ENCODE measurements around the gene KCNMA1.

Gene KCNMA1

DNA sequence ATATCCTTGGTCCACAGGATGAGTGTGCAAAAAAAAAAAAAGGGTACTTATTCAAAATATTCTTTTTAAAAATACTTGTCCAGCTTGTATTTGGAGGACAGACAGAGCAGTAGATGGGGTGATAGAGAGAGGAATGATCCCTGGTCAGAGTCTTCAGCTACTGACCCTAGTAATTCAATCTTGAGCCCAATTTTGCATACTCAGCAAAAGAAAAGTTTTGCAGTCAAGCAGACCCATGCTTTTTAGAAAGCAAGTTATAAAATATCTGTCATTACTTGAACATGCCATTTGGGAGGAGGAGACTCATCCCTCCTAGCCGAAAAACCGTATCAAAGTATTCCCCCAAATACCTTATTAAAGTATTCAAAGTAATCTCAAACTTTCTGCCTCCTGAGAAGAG lies 585.0 kb downstream of the KCNMA1 start:
- in situ Hi-C loops (cut with HindIII; ENCODE audit: low sequenced_read_pairs): no loop called here

DNA sequence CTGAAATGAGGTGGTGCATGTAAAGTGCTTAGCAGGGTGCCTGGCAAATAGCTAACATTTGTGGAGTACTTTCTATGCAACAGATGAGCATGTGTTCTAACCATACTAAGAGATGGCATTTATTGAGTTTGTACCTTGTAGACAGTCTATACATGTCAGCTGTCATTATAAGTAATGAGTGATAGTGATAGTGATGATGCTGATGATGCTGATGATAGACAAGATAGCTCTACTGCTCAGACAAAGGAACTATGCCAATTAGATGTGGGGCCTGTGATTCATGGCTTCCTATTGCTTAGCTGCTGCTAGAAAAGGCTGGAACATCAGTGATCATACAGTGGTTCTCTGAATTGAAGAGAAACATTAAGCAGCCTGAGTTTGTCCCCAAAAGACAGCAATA lies 585.8 kb downstream of the KCNMA1 start:
- in situ Hi-C loops (cut with HindIII; ENCODE audit: low sequenced_read_pairs): no loop called here

DNA sequence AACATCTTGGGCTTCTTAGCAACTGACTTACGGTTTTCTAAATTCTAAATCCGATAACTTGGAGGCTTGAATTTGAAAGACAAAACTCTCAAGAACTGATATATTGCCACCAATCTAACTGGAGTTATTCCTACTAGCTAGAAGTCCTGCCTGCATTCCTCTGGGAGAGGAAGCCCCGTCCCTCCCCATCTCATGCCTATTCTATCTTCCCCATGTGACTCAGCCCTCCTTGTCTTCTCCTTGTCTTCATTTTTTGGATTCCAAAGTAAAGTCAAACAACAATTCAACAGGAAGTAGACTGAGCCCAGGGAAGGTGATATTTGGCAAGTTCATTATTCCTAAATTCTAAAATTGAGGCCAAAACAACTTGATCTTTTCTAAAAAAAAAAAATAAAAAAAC lies 587.7 kb downstream of the KCNMA1 start:
- in situ Hi-C loops (cut with HindIII; ENCODE audit: low sequenced_read_pairs): no loop called here

DNA sequence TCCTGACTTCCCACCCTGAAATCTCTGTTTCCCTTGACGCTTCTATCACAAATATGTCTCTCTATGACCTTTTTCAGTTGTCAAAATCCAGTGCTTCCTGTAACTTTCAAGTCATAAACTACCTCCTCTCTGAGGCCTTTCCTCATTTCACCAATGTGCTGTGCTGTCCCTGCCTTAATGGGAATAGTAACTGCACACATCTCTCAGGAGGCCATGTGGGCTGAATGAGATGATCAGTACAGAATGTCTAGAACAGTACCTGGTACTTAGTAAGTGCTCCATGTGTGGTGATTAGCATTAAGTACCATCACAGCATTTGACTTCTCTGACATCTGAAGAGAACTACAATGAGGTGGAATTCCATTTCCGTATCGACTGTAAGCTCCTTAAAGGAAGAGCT lies 588.5 kb downstream of the KCNMA1 start:
- in situ Hi-C loops (cut with HindIII; ENCODE audit: low sequenced_read_pairs): no loop called here

DNA sequence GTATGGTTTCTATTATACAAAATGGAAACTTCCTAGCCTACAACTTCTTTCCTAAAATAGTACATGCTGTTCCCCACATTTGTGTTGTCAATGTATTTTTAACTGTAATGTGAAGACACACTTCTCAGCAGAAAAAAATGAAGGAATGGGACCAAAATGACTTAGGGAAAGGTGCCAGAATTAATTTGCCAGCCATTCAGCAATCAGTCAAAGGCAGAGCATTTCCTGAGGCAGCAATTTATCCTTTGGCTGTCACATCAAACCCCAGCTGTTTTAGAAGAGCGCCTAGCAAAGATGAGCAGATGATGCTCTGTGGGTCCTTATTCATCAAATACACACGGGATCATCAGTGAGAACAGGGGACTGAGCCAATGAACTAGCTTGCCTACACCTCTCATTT lies 592.5 kb downstream of the KCNMA1 start:
- in situ Hi-C loops (cut with HindIII; ENCODE audit: low sequenced_read_pairs): no loop called here

DNA sequence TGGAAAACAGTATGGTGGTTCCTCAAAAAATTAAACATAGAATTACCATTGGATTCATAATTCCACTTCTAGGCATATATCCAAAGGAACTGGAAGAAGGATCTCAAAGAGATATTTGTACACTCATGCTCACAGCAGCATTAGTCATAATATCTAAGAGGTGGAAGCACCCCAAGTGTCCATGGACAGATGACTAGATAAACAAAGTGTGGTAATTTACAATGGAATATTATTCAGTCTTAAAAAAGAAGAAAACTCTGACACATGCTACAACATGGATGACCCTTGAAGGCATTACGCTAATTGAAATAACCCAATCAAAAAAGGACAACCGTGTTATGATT lies 594.2 kb downstream of the KCNMA1 start:
- in situ Hi-C loops (cut with HindIII; ENCODE audit: low sequenced_read_pairs): no loop called here

DNA sequence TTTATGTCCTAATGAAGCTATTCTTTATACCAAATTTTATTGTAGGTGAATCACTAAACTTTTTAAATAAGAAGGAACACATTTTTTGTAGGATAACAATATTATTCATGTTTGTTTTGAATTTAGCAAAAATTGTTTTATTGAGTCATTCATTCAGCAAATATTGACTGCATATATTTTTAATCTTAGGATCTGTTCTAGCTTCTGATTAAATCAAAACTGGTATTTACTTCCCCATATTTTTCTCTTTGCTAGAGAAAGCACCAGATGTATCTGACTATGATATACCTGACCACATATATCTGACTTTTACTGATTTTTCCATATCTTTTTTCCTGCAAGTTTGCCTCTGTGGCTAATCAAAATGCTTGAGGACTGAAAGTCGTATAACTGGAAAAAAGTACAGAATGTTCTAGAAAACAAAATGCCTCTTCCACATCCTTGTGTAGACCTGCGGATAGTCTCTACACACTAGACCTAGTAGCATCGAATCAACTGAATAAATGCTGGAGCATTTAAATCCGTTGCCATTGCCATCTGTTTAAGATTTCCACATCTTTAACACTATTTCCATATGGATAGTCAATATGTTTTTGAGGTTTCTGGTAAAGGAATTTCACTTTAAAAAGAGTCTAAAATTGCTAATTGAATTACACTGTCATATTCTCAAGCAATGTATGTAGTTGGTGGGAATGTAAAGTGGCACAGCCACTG lies 594.7 kb downstream of the KCNMA1 start:
- in situ Hi-C loops (cut with HindIII; ENCODE audit: low sequenced_read_pairs): no loop called here

DNA sequence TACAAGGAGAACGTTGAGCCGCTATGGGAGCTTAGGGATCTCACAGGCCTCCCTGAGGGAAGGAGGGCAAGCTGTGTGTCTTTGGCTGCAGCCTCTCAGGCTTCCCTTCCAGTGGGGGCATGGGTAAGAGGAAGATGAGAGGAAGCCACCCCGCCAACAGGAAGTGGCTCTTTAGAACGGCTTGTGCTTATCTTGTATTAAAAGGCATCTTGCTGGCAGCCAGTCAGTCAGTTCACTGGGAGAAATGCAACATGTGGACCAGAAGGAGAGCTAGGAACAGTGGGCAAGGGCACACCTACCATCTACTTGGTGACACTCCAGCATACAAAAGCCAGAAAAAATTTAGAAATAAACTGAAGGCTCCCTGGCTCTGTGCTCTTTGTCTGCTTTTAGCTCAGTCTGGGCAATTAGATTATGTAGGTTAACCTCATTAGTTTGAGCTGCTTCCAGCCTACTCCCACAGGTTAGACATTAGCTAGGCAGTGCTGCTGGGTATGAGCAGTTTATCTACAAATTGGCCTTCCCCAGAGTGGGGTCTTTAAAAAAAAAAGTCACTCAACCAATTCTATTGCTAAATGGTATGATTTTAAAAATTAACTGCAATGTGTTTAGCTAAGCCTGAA lies 595.9 kb downstream of the KCNMA1 start:
- in situ Hi-C loops (cut with HindIII; ENCODE audit: low sequenced_read_pairs): no loop called here

DNA sequence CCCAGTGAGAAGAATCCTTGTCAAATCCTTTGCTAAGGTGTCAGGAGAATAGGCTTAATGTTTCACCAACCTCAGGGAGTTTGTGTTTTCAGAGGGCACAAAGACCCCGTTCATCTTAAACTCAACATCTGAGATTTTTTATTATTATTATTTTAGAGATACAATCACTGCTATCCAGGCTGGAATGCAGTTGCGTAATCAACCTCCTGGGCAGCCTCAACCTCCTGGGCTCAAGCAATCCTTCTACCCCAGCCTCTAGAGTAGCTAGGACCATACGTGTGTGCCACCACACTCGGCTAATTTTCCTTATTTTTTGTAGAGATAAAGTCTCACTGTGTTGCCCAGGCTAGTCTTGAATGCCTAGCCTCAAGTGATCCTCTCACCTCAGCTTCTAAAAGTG lies 599.2 kb downstream of the KCNMA1 start:
- in situ Hi-C loops (cut with HindIII; ENCODE audit: low sequenced_read_pairs): no loop called here

DNA sequence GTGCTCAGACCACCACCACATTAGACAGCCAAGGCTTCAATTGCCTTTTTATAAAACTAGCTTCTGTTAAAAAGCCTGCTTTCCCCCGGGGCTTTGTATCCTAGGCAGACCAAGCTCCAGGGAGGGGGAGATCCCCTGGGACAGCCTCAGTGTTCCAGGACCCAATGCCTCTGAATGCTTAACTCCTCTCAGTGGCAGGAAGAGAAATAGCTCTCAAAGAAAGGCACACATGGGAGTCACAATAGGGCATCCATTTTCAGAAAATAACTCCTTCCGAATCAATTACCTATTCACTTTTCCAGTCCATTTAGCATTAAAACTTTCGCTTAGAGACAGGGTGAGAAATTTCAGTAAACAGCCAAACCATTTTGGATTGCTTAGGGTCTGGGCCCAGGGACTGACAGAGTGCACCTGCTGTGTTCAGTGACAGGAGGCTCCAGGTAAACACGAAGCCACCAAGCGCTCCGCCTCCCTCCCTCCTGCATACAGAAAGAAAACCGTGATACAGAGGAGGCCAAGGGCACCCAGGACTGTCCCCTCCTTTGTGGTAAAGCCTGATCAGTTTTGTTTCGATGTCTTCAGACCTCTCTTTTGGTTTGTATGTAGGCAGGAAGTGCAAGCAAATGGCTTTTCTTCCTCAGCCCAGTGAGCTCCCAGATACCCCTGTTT lies 599.7 kb downstream of the KCNMA1 start:
- in situ Hi-C loops (cut with HindIII; ENCODE audit: low sequenced_read_pairs): no loop called here

DNA sequence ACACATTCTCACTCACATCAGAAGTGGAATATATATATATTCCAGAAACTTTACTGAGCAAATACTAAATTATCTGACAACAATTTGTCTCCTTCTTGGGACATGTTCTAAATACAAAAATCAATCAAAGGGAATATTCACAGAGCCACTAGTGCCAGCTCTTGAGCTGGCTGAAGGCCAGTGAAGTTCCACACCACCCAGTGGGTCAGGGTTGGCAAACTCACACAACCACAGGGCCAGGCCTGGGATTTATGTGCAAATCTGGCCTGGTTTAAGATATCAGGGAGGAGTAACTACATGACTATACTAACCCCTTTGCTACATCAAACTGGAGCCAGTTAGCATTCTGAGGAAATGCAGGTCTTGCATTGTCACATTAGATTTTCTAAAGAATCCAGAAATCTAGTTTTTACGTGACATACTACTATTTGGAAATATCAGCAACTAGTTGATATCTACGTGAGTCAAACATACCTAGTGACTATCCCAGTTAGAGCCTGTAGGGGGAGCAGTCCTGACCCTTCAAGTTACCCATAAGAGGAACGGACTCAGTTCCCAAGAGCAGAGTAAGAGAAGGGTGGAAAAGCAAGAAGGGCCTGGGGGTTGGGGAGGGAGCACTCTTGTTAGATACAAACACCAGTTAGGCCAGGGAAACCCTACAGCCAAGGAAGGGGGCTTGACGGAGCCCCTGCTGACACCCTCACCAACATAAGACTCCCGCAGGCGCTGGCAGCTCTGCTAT lies 600.4 kb downstream of the KCNMA1 start:
- in situ Hi-C loops (cut with HindIII; ENCODE audit: low sequenced_read_pairs): no loop called here

DNA sequence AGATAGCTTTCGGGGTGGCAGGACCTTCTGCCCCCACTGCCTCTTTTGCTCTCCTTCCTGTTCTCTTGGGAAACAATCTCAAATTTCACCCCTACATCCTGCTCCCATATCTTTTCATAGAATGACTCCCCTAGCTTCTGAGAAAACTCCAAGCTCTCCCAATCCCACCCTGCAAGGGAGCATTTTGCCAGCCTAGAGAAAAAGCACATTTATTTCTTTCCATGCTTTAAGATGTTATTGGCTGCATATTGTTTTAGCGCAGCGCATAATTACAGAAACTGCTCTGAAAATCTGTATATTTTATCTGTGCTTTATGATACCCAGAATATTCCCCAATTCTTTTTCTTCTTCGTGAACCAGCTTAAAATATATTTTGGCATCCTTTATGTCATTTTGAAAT lies 601.3 kb downstream of the KCNMA1 start:
- in situ Hi-C loops (cut with HindIII; ENCODE audit: low sequenced_read_pairs): no loop called here

DNA sequence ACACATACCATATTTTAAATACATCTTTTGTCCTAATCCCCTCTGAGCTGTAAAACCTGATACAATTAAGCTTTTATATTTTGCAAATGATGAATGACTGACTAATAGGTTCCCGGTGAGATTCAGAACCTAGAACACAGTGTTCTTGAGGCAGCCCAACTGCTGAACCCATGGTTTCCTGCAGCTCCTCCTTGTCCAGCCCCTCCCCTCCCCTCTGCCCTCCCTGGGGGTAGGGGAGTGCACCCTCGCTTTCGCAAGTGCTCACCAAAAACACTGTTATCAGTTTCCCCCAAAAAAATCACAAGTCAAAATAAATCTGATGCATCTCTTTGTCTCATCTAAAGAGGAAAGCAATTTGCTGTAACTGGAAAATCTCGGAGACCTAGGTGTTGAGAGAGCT lies 602.8 kb downstream of the KCNMA1 start:
- in situ Hi-C loops (cut with HindIII; ENCODE audit: low sequenced_read_pairs): no loop called here

DNA sequence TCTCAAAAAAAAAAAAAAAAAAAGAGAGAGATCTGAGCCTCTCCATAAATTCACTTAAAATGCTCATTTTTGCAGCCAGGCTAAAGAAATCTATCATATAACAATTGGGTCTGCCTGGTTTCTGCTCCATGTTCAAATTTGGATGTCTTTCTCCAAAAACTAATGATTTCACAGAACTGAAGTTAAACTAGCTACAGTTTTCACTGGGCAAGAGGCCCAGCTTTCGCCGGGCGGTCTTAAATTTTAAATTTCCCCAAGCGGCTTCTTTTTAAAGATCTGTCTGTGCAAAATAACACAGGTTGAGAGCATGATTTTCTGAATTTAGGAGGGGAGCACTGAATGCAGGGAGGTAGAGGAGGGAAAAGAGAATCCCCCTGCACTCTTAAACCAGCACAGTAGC lies 603.4 kb downstream of the KCNMA1 start:
- in situ Hi-C loops (cut with HindIII; ENCODE audit: low sequenced_read_pairs): no loop called here

DNA sequence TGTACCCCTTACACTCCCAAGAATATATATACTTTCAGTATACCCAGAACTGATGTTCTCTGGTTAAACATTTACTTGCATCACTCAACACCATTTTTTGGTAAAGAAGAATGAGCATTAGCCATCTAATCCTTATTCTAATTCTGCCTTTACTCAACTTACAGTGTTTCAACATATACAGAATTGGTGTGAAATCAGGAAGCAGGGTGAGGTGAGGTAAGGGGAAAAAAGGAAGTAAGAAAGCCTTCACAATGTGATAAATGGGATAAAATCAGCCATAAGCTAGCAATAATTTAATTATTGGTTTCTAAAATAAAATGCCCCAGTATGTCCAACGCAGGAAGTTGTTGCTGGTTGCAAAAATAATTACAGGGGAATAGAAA lies 605.4 kb downstream of the KCNMA1 start:
- in situ Hi-C loops (cut with HindIII; ENCODE audit: low sequenced_read_pairs): no loop called here

DNA sequence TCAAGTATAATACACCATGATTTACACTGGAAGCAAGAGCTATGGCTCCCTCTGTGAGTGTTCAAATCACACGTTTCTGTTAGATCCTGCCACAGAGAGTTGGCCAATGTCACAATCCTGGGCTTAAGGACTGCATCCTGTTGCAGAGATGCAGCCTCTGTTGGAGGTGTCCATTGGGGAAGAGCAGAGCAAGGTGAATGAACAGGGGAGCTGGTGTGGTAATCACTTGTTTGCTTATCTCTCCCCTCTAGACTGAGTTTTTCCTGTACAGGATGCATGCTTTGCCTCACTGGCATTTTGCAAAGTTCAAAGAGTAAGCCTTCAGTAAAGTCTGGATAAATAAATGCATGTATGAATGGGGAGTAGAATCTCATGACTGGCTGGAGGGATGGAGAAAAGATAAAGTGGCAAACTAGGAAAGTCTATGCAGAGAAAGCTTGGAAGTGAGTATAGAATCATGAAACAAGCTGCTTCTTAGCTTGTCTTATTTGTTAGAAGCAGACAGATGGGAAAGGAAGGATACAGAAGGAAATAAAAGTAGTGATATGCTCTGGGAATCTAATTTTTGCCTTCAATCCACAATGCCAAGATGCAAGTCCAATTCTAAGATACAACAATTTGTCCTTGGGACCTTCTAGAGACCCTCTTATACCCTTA lies 605.9 kb downstream of the KCNMA1 start:
- in situ Hi-C loops (cut with HindIII; ENCODE audit: low sequenced_read_pairs): no loop called here

DNA sequence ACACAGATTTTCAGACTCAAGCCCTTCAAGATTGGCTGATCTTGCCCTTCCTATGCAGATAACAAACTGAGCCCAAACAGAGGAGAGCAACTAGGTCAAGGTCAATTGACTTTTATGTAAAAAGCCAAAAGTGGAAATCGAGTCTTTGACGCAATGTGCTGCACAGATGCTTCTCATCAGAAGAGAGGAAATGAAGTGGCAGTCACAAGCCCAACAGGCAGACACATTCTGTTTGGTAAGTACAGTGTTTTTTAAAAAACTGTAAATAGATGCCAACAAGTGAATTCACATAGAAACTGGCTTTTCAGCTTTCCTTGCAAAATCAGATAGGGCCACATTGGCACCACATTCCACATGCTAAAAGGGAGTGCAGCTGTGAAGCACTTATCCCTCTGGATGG lies 606.6 kb downstream of the KCNMA1 start:
- in situ Hi-C loops (cut with HindIII; ENCODE audit: low sequenced_read_pairs): no loop called here

DNA sequence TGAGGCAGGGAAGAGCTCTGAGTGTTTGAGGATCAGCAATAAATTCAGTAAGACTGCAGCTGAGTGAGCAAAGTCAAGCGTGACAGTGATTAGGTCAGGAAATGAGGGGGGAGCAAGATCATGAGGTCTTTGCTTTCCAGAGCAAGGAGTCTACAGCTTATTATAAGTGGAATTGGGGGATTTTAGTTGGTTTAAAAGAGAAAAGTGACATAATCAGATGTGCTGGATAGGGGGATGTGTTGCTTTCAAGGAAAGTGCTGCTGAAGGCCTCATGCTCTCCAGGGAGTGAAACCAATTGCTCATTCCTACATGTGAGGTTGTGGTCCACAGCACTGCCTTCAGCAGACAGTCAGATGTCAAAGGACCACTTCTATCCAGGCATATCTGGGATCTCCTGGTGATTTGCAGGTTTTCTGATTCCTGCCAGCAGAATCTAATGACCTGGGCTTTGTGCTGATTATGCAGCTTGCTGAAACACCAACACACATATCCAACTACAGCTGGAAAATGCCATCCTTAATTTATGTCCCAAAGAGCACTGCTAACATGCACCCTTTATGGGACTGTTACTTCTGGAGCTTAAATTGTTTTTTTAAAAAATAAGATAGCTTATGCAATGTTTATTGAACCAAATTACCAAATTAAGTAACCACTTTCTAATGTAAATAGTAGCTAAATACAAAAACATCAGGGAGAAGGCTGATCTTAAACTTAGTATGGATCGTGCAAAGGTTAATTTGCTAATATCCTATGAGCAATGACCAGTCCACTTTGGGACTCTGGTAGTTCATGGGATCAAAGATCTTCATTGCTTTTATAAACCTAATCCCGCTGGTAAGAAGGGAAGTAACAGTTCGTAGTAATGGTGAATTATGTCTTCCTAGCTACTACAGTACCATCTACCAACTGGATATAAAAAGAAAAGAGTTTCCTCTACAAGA lies 607.6 kb downstream of the KCNMA1 start:
- in situ Hi-C loops (cut with HindIII; ENCODE audit: low sequenced_read_pairs): no loop called here

DNA sequence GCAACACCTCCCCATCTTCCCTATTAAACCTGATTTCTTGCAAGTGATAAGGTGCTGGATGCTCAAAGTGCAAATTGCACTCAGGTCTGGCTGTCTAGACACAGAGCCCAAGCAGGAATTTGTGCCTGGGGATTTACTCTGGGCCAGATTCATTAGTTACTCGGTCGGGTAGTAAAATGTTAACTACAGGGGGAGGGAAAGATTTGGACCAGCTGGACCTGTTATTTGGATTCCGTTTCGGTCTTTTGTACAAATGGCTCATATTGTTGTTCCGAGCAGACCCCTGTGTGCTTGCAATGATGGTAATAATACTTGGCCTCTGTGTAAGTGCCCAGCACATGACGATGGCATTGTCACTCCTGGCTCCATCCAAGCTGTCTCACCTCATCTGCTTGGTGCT lies 609.6 kb downstream of the KCNMA1 start:
- in situ Hi-C loops (cut with HindIII; ENCODE audit: low sequenced_read_pairs): no loop called here

DNA sequence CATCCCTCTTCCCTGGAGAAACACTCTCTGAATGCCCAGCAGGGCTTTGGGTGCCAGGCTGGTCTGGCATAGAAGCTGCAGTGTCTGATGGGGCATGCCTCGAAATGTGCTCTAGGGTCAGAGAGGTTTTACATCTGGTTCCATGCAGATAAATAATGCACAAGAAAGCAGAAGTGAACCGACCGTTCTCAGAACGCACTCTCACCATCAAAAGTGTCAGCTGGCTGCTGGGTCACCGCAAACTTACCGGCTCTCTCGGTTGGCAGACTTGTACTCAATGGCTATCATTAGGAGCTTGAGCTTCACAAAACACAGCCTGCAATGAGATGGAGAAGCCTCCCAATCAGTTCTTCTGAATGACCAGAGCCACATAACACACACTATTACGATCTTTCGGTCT lies 610.0 kb downstream of the KCNMA1 start:
- in situ Hi-C loops (cut with HindIII; ENCODE audit: low sequenced_read_pairs): no loop called here
